HuH-7 (cell line): ENCODE measurements around the gene ANHX.

Experiments
- DNase-seq: peaks from one replicate; pipeline ENCODE4 v3.0.0; 2011; ENCODE audit warnings: low spot score

The ANHX gene

GRCh38 chr12:133202493-133203343 is 33.0 kb downstream of the ANHX start:
- no peak for DNase-seq

- DNase-seq: no peak
These were observed 33.8 kb downstream of the ANHX start for GRCh38 chr12:133201888-133202287.

- no peak for DNase-seq
These were observed 42.8 kb downstream of the ANHX start for GRCh38 chr12:133192847-133193246.

GRCh38 chr12:133190176-133190575 is 45.5 kb downstream of the ANHX start:
- DNase-seq: no peak

GRCh38 chr12:133181238-133181959 is 54.3 kb downstream of the ANHX start, which contains the start of gene ZNF268:
Gene ZNF268, plus strand, starts transcription at chr12:133181495. Its CDS starts 503 bp downstream, at chr12:133181998.
- peak; percentile 59 for DNase-seq

GRCh38 chr12:133180669-133181068 is 55.0 kb downstream of the ANHX start:
- DNase-seq: no peak

GRCh38 chr12:133174901-133175300 is 60.8 kb downstream of the ANHX start:
- no peak for DNase-seq

- DNase-seq: no peak
These were observed 63.2 kb downstream of the ANHX start for GRCh38 chr12:133172491-133172890.
